GM12891 (cell line): ENCODE measurements around the gene DIABLO.

Experiments used
- PAX5 ChIP-seq: IDR thresholded peaks from 2 replicates; pipeline ENCODE4 v1.6.1; 2011; ENCODE audit warnings: low read length, moderate library complexity, mild to moderate bottlenecking; ENCODE audit not compliant: insufficient read depth, severe bottlenecking
- POLR2A ChIP-seq: IDR thresholded peaks from 2 replicates; pipeline ENCODE4 v1.6.1; 2011; ENCODE audit warnings: low read depth, low read length, control low read depth
- POLR2AphosphoS5 ChIP-seq: IDR thresholded peaks from 2 replicates; pipeline ENCODE4 v1.6.1; 2011; ENCODE audit warnings: low read depth, low read length, control low read depth
- POU2F2 ChIP-seq: IDR thresholded peaks from 2 replicates; pipeline ENCODE4 v1.6.1; 2011; ENCODE audit warnings: low read depth, mild to moderate bottlenecking, control low read depth, low read length, moderate library complexity
- SPI1 ChIP-seq: IDR thresholded peaks from 2 replicates; pipeline ENCODE4 v1.6.1; 2011; ENCODE audit warnings: low read depth, low read length, control low read depth
- TAF1 ChIP-seq: IDR thresholded peaks from 2 replicates; pipeline ENCODE4 v1.6.1; 2011; ENCODE audit warnings: low read depth, low read length, control low read depth

- TF ChIP-seq SPI1 (no peak), POLR2A (no peak), POLR2AphosphoS5 (no peak), TAF1 (no peak), PAX5 (no peak), POU2F2 (no peak)
Observed at GRCh38 chr12:122192441-122192840, 33.4 kb downstream of the DIABLO start.
